ENCODE data around the gene SORCS2.

SORCS2 gene

GRCh38 chr4:7240306-7240705, 48.0 kb downstream of the SORCS2 start:
- Mint-ChIP-seq H3K9me3 (peaks cover 10% of the 10 kb centered on the region), H3K4me3 (no peak overlapping the region), H3K36me3 (ENCODE audit: low read depth) (no peaks in the 10 kb centered on the region), H3K4me1 (ENCODE audit: low read depth) (no peaks in the 10 kb centered on the region), H3K27ac (no peak overlapping the region), H3K27me3 (peaks cover 5% of the 10 kb centered on the region)
- DNase-seq: no peak

GRCh38 chr4:7241597-7242125, 49.3 kb downstream of the SORCS2 start:
- no peak for DNase-seq
- Mint-ChIP-seq H3K27ac (no peak overlapping the region), H3K4me3 (no peak overlapping the region), H3K27me3 (peaks cover 5% of the 10 kb centered on the region), H3K36me3 (ENCODE audit: low read depth) (no peaks in the 10 kb centered on the region), H3K9me3 (peaks cover 10% of the 10 kb centered on the region), H3K4me1 (ENCODE audit: low read depth) (no peaks in the 10 kb centered on the region)

GRCh38 chr4:7242766-7243165, 50.4 kb downstream of the SORCS2 start:
- H3K36me3 Mint-ChIP-seq (ENCODE audit: low read depth): no peaks in the 10 kb centered on the region
- no peak overlapping the region for H3K4me3 Mint-ChIP-seq
- no peak overlapping the region for H3K27ac Mint-ChIP-seq
- peaks cover 5% of the 10 kb centered on the region for H3K27me3 Mint-ChIP-seq
- H3K4me1 Mint-ChIP-seq (ENCODE audit: low read depth): no peaks in the 10 kb centered on the region
- H3K9me3 Mint-ChIP-seq: peaks cover 10% of the 10 kb centered on the region
- DNase-seq: no peak

GRCh38 chr4:7243609-7244330, 51.4 kb downstream of the SORCS2 start:
- Mint-ChIP-seq H3K9me3 (peaks cover 1% of the 10 kb centered on the region), H3K36me3 (ENCODE audit: low read depth) (no peaks in the 10 kb centered on the region), H3K27ac (no peak overlapping the region), H3K4me1 (ENCODE audit: low read depth) (no peaks in the 10 kb centered on the region), H3K4me3 (no peak overlapping the region), H3K27me3 (peaks cover 5% of the 10 kb centered on the region)
- DNase-seq: no peak

DNA sequence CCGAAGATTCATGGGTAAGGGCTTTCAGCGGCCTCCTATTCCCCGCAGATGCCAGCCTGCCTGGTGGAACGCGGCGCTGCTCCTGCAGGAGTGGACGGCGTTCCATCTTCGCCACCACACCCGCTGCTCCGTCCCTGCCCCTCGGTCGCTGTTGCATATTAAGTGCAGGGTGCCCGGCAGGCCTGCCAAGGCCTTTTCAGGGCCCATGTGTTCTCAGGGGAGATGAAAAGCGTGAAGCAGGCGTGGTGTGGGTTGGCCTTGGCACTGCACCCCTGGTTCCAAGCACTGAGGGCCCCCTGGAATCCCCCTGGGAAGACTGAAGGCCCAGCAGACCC, 52.0 kb downstream of the SORCS2 start:
- Mint-ChIP-seq H3K36me3 (ENCODE audit: low read depth) (no peaks in the 10 kb centered on the region), H3K27ac (no peak overlapping the region), H3K27me3 (peaks cover 5% of the 10 kb centered on the region), H3K4me1 (ENCODE audit: low read depth) (no peaks in the 10 kb centered on the region), H3K9me3 (no peaks in the 10 kb centered on the region), H3K4me3 (no peak overlapping the region)
- DNase-seq: no peak

DNA sequence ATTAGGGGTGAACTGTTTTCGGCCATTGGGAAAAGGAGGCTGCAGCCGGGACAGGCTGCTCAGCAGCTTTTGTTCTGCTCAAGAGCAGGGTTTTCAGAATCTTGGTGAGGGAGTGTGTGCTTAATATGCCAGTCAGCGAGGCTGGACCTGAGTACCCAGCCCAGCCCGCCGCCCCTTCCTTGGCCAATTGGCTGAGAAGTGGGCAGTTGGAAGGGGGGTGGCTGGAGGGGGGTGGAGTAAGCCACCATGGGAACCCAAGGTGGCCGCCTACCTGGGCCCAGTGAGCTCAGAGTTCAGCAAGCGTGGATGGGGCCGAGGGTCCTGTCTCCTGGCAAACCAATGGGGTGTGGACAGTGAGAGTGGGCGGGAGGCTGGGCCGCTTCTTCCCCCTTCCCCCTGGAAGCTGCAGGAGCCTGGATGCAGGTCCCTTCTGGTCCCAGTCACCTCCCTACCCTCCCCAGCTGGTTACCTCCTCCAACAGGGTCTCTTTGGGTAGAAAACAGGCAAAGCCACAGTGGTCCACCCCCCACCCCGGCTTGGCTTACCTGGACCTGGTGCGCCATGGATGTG, 52.5 kb downstream of the SORCS2 start:
- Mint-ChIP-seq H3K36me3 (ENCODE audit: low read depth) (no peaks in the 10 kb centered on the region), H3K4me1 (ENCODE audit: low read depth) (no peaks in the 10 kb centered on the region), H3K9me3 (no peaks in the 10 kb centered on the region), H3K27ac (no peak overlapping the region), H3K4me3 (no peak overlapping the region), H3K27me3 (peaks cover 5% of the 10 kb centered on the region)
- DNase-seq: no peak

DNA sequence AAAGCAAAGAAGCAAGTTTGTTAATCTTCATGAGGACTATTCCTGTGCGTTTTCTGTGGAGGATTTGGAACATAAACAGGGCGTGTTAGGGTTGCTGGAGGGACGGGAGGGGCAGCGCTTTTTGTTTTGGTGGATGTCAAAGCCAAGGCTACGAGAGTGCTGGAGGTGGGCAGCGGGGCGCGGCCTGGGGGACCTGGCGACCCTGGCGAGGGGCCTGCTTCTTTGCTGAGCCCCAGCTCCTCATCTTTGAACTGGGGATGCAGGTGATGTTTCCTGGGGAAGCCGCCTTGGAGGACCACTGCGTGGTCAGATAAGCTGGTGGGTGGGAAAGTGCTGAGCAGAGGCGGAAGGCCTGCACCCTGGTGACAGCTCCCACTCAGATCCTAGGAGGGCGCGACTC, 55.2 kb downstream of the SORCS2 start:
- no peak overlapping the region for H3K4me3 Mint-ChIP-seq
- H3K36me3 Mint-ChIP-seq (ENCODE audit: low read depth): no peaks in the 10 kb centered on the region
- H3K4me1 Mint-ChIP-seq (ENCODE audit: low read depth): no peaks in the 10 kb centered on the region

GRCh38 chr4:7247946-7248345, 55.6 kb downstream of the SORCS2 start:
- no peak overlapping the region for H3K4me3 Mint-ChIP-seq
- H3K27me3 Mint-ChIP-seq: peaks cover 5% of the 10 kb centered on the region
- H3K4me1 Mint-ChIP-seq (ENCODE audit: low read depth): no peaks in the 10 kb centered on the region
- no peaks in the 10 kb centered on the region for H3K9me3 Mint-ChIP-seq
- DNase-seq: no peak
- no peak overlapping the region for H3K27ac Mint-ChIP-seq
- no peaks in the 10 kb centered on the region for H3K36me3 Mint-ChIP-seq (ENCODE audit: low read depth)

More for the DNA sequence above, 55.2 kb downstream of the SORCS2 start:
- no peaks in the 10 kb centered on the region for H3K9me3 Mint-ChIP-seq
- H3K27ac Mint-ChIP-seq: no peak overlapping the region
- DNase-seq: no peak
- peaks cover 6% of the 10 kb centered on the region for H3K27me3 Mint-ChIP-seq

GRCh38 chr4:7248857-7249256, 56.5 kb downstream of the SORCS2 start:
- no peak overlapping the region for H3K27ac Mint-ChIP-seq
- no peaks in the 10 kb centered on the region for H3K36me3 Mint-ChIP-seq (ENCODE audit: low read depth)
- H3K27me3 Mint-ChIP-seq: peaks cover 5% of the 10 kb centered on the region
- no peaks in the 10 kb centered on the region for H3K4me1 Mint-ChIP-seq (ENCODE audit: low read depth)
- H3K4me3 Mint-ChIP-seq: no peak overlapping the region
- no peaks in the 10 kb centered on the region for H3K9me3 Mint-ChIP-seq
- no peak for DNase-seq

DNA sequence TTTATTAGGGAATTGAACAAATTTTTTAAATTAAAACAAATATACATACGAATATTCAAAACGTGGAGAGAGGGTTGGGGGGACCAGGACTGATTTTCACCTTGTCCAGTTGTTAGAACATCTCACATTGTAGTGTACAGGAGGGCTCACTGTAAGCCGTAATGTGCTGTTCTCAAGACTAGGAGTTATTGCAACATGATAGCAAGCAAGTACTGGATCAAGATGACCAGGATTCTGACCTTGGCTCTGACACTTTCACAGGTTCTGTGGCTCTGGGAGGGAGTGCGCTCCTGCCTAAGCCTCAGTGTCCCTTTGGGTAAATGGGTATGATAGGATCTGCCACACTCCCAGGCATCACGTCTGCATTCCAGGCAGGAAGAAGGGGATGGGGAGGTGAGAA, 59.0 kb downstream of the SORCS2 start:
- no peaks in the 10 kb centered on the region for H3K9me3 Mint-ChIP-seq
- no peak overlapping the region for H3K27ac Mint-ChIP-seq
- no peaks in the 10 kb centered on the region for H3K36me3 Mint-ChIP-seq (ENCODE audit: low read depth)
- H3K4me1 Mint-ChIP-seq (ENCODE audit: low read depth): no peaks in the 10 kb centered on the region
- peaks cover 5% of the 10 kb centered on the region for H3K27me3 Mint-ChIP-seq
- no peak for DNase-seq
- no peak overlapping the region for H3K4me3 Mint-ChIP-seq

DNA sequence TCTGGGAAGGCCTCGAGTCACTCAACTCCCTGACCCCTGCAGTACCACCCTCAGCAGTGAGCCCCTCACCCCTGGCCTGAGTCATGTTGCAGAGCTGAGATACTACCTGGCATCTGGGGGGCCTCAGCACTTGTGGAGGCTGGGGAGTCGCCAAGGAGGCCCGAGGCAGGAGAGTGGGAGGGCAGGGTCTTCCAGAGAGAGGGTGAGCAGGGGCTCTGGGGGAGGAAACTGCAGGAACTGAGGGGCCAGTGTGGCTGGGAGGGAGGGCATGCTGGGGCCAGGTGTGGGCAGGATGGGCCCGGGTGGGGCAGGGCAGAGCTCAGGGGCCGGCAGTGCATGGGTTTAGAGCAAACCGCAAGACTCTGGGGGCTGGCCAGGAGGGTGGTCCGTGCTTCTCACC, 59.7 kb downstream of the SORCS2 start:
- no peak for DNase-seq
- no peak overlapping the region for H3K4me3 Mint-ChIP-seq
- peaks cover 10% of the 10 kb centered on the region for H3K27me3 Mint-ChIP-seq
- no peaks in the 10 kb centered on the region for H3K36me3 Mint-ChIP-seq (ENCODE audit: low read depth)
- no peak overlapping the region for H3K27ac Mint-ChIP-seq
- no peaks in the 10 kb centered on the region for H3K9me3 Mint-ChIP-seq
- H3K4me1 Mint-ChIP-seq (ENCODE audit: low read depth): no peaks in the 10 kb centered on the region

GRCh38 chr4:7252510-7253340, 60.4 kb downstream of the SORCS2 start:
- no peak overlapping the region for H3K4me3 Mint-ChIP-seq
- H3K36me3 Mint-ChIP-seq (ENCODE audit: low read depth): no peaks in the 10 kb centered on the region
- DNase-seq: no peak
- H3K27me3 Mint-ChIP-seq: peaks cover 11% of the 10 kb centered on the region
- no peaks in the 10 kb centered on the region for H3K4me1 Mint-ChIP-seq (ENCODE audit: low read depth)
- no peak overlapping the region for H3K27ac Mint-ChIP-seq
- H3K9me3 Mint-ChIP-seq: no peaks in the 10 kb centered on the region

DNA sequence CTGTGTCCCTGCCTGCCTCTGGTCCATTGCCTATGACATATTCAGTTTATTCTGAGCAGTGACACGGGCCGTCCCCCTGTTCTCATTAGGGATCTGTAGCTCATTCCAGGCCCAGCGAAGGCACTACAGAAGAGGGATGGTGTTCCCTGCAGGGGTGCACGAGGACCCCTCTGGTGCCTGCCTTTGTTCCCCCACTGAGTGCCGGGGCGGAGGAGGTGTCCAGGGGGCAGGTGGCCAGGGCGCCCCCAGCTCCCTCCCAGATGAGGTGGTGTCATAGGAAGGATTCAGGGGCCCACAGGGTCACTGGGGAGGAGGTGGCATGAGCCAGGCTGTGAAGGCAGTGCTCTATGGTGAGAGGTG, 61.0 kb downstream of the SORCS2 start:
- H3K4me3 Mint-ChIP-seq: no peak overlapping the region
- no peak overlapping the region for H3K27ac Mint-ChIP-seq
- H3K9me3 Mint-ChIP-seq: no peaks in the 10 kb centered on the region
- no peaks in the 10 kb centered on the region for H3K4me1 Mint-ChIP-seq (ENCODE audit: low read depth)
- peaks cover 13% of the 10 kb centered on the region for H3K27me3 Mint-ChIP-seq
- H3K36me3 Mint-ChIP-seq (ENCODE audit: low read depth): no peaks in the 10 kb centered on the region
- no peak for DNase-seq

DNA sequence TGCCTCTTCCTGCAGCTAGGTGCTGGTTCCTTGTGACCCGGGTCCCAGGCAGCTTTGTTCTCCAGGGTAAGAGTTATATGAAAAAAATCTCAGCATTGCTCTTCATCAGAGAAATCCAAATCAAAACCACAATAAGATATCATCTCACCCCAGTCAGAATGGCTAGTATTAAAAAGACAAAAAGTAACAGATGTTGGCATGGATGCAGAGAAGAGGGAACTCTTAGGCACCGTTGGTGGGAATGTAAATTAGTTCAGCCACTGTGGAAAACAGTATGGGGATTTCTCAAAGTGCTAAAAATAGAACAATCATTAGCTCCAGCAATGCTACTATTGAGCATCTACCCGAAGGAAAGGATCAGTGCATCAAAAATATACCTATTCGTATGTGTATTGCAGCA, 61.5 kb downstream of the SORCS2 start:
- H3K4me3 Mint-ChIP-seq: no peak overlapping the region
- no peaks in the 10 kb centered on the region for H3K9me3 Mint-ChIP-seq
- no peak for DNase-seq
- no peak overlapping the region for H3K27ac Mint-ChIP-seq
- no peaks in the 10 kb centered on the region for H3K36me3 Mint-ChIP-seq (ENCODE audit: low read depth)
- H3K4me1 Mint-ChIP-seq (ENCODE audit: low read depth): no peaks in the 10 kb centered on the region
- peaks cover 17% of the 10 kb centered on the region for H3K27me3 Mint-ChIP-seq
